ENCODE results near the gene TMED9. TPM values are rescaled to one million over a fixed set of nuclear protein-coding genes. Genes with fewer than 3 reads are reported as not detected.

The TMED9 gene
- total RNA-seq, 1 experiment from 2014 or later = 156 TPM

GRCh38 chr5:177542816-177543465, 49.1 kb upstream of the TMED9 start:
- no peaks in the 10 kb centered on the region for H4K20me1 ChIP-seq (ENCODE audit: control insufficient read depth, insufficient read depth, insufficient read length)
- DNase-seq = no peak
- peaks cover 3 to 4% of the 10 kb centered on the region in 2 experiments; a peak in 3 of 4 replicates for H3K4me1 Mint-ChIP-seq

More at GRCh38 chr5:177542816-177543465, 49.1 kb upstream of the TMED9 start:
- H3K23me2 ChIP-seq (ENCODE audit: insufficient read length, low read depth, low read length, poor library complexity, severe bottlenecking) = no peaks in the 10 kb centered on the region
- no peaks in the 10 kb centered on the region for H3K9me3 ChIP-seq (ENCODE audit: control insufficient read depth, low read depth, low read length)
- no peak overlapping the region for H4K91ac ChIP-seq (ENCODE audit: insufficient read length, low read depth, low read length)
- no peak overlapping the region for H3K4ac ChIP-seq (ENCODE audit: low read depth, low read length)
- Mint-ChIP-seq H3K27ac (peak overlapping the region in 1 of 3 experiments; percentile 59; a peak in 1 of 7 replicates), H3K27me3 (ENCODE audit: low read depth) (no peaks in the 10 kb centered on the region), H3K4me3 (no peak overlapping the region), H3K9me3 (no peaks in the 10 kb centered on the region), H3K36me3 (ENCODE audit: insufficient read depth in 1 of 3, low read depth in 3 of 3) (peaks cover 15 to 33% (median 32%) of the 10 kb centered on the region in 3 experiments; a peak in 6 of 7 replicates)
- H2BK120ac ChIP-seq (ENCODE audit: low read depth, low read length, poor library complexity, severe bottlenecking) = no peak overlapping the region
- no peak overlapping the region for H3K56ac ChIP-seq (ENCODE audit: insufficient read length, low read depth, low read length)
- no peak overlapping the region for H4K5ac ChIP-seq (ENCODE audit: insufficient read length, low read depth, low read length)
- peaks cover 6% of the 10 kb centered on the region for H3K79me1 ChIP-seq (ENCODE audit: insufficient read depth, low read depth, low read length, poor library complexity, severe bottlenecking)
- no peak overlapping the region for H2AFZ ChIP-seq (ENCODE audit: low read length)
- no peak overlapping the region for H3K27ac ChIP-seq (ENCODE audit: insufficient read length, low read depth, low read length)
- TF ChIP-seq CTCF (conservative IDR thresholded peaks at IDR 0.05) = no peak
- H4K8ac ChIP-seq (replicated peaks; ENCODE audit: insufficient read length, low read depth, low read length) = no peak overlapping the region
- no peak overlapping the region for H3K14ac ChIP-seq (ENCODE audit: insufficient read depth, low read length)
- H3K9ac ChIP-seq (ENCODE audit: extremely low read depth, insufficient read length, low read length) = no peak overlapping the region
- no peak overlapping the region for H2BK20ac ChIP-seq (ENCODE audit: low read depth, low read length, poor library complexity, severe bottlenecking)
- H3K18ac ChIP-seq (ENCODE audit: insufficient read length, low read depth, low read length) = no peak overlapping the region
- no peaks in the 10 kb centered on the region for H3K27me3 ChIP-seq (ENCODE audit: insufficient read depth, low read length)
- WGBS (ENCODE audit: extremely low coverage, insufficient read length, low lambda C conversion rate) = no CpG with 5 or more reads among the region's 4 CpGs
- H2BK12ac ChIP-seq (ENCODE audit: insufficient read length, low read depth, low read length) = no peak overlapping the region
- H3K23ac ChIP-seq (ENCODE audit: insufficient read length, low read depth, low read length) = no peak overlapping the region
- H3T11ph ChIP-seq (ENCODE audit: low read length) = no peak overlapping the region
- no peak overlapping the region for H2BK5ac ChIP-seq (ENCODE audit: insufficient read length, low read length)
- no peak overlapping the region for H2BK15ac ChIP-seq (ENCODE audit: low read depth, low read length)
- H3K4me1 ChIP-seq (ENCODE audit: insufficient read depth, low read length) = no peaks in the 10 kb centered on the region
- H3K4me2 ChIP-seq (ENCODE audit: insufficient read depth, insufficient read length, low read length) = no peak overlapping the region
- peaks cover 4% of the 10 kb centered on the region; the same call in 1 of the 2 replicates for H3K79me2 ChIP-seq (ENCODE audit: insufficient read depth, low read length)
- no peak overlapping the region for H2AK5ac ChIP-seq (ENCODE audit: insufficient read length, low read length)
